ENCODE measurements around the gene PNO1.

Gene PNO1

GRCh38 chr2:68193787-68194372 lies 36.2 kb downstream of the PNO1 start:
- no peak for TF ChIP-seq POLR2A (IDR thresholded peaks at IDR 0.05; ENCODE audit: low read depth, low read length)
- FAIRE-seq (peak; percentile 91), DNase-seq (ENCODE audit: insufficient read length, low spot score) (no peak)

GRCh38 chr2:68195096-68195495 lies 37.4 kb downstream of the PNO1 start:
- FAIRE-seq (peak; percentile 83), DNase-seq (ENCODE audit: insufficient read length, low spot score) (no peak)
- no peak for TF ChIP-seq POLR2A (IDR thresholded peaks at IDR 0.05; ENCODE audit: low read depth, low read length)

- FAIRE-seq: no peak
- DNase-seq (ENCODE audit: insufficient read length, low spot score): no peak
- no peak for TF ChIP-seq POLR2A (IDR thresholded peaks at IDR 0.05; ENCODE audit: low read depth, low read length)
These were observed 38.5 kb downstream of the PNO1 start for GRCh38 chr2:68196120-68196716.

GRCh38 chr2:68200157-68200787 lies 42.6 kb downstream of the PNO1 start:
- TF ChIP-seq POLR2A (IDR thresholded peaks at IDR 0.05; ENCODE audit: low read depth, low read length): no peak

GRCh38 chr2:68203587-68203986 lies 45.9 kb downstream of the PNO1 start:
- DNase-seq (ENCODE audit: insufficient read length, low spot score): no peak
- no peak for TF ChIP-seq POLR2A (IDR thresholded peaks at IDR 0.05; ENCODE audit: low read depth, low read length)
- no peak for FAIRE-seq

More at GRCh38 chr2:68200157-68200787, 42.6 kb downstream of the PNO1 start:
- no peak for DNase-seq (ENCODE audit: insufficient read length, low spot score)
- peak; percentile 60 for FAIRE-seq

GRCh38 chr2:68206793-68207192 lies 49.1 kb downstream of the PNO1 start:
- DNase-seq (ENCODE audit: insufficient read length, low spot score): no peak
- no peak for TF ChIP-seq POLR2A (IDR thresholded peaks at IDR 0.05; ENCODE audit: low read depth, low read length)
- FAIRE-seq: no peak

GRCh38 chr2:68214381-68214780 lies 56.7 kb downstream of the PNO1 start:
- no peak for TF ChIP-seq POLR2A (IDR thresholded peaks at IDR 0.05; ENCODE audit: low read depth, low read length)
- no peak for FAIRE-seq
- no peak for DNase-seq (ENCODE audit: insufficient read length, low spot score)

- no peak for FAIRE-seq
- no peak for DNase-seq (ENCODE audit: insufficient read length, low spot score)
- TF ChIP-seq POLR2A (IDR thresholded peaks at IDR 0.05; ENCODE audit: low read depth, low read length): no peak
These were observed 59.0 kb downstream of the PNO1 start for GRCh38 chr2:68216454-68217310.

GRCh38 chr2:68217729-68218128 lies 60.0 kb downstream of the PNO1 start:
- FAIRE-seq (no peak), DNase-seq (ENCODE audit: insufficient read length, low spot score) (no peak)
- TF ChIP-seq POLR2A (IDR thresholded peaks at IDR 0.05; ENCODE audit: low read depth, low read length): no peak

- FAIRE-seq: no peak
- no peak for DNase-seq (ENCODE audit: insufficient read length, low spot score)
- no peak for TF ChIP-seq POLR2A (IDR thresholded peaks at IDR 0.05; ENCODE audit: low read depth, low read length)
These were observed 60.7 kb downstream of the PNO1 start for GRCh38 chr2:68218343-68218901.

GRCh38 chr2:68222287-68222686 lies 64.6 kb downstream of the PNO1 start:
- DNase-seq (ENCODE audit: insufficient read length, low spot score) (no peak), FAIRE-seq (peak; percentile 87)
- TF ChIP-seq POLR2A (IDR thresholded peaks at IDR 0.05; ENCODE audit: low read depth, low read length): no peak

- FAIRE-seq (no peak), DNase-seq (ENCODE audit: insufficient read length, low spot score) (no peak)
- no peak for TF ChIP-seq POLR2A (IDR thresholded peaks at IDR 0.05; ENCODE audit: low read depth, low read length)
These were observed 65.7 kb downstream of the PNO1 start for GRCh38 chr2:68223419-68223818.

GRCh38 chr2:68225119-68225632 lies 67.5 kb downstream of the PNO1 start:
- DNase-seq (ENCODE audit: insufficient read length, low spot score): no peak
- peak; percentile 90 for FAIRE-seq
- TF ChIP-seq POLR2A (IDR thresholded peaks at IDR 0.05; ENCODE audit: low read depth, low read length): no peak

Measured in H54 (cell line).